ENCODE data around the gene ADRA2C.

The ADRA2C gene

GRCh38 chr4:3767570-3768288 is 1.5 kb downstream of the ADRA2C start:
- no peak for DNase-seq (ENCODE audit: low read depth)
- H3K4me3 ChIP-seq (ENCODE audit: low read depth, low read length) = no peak overlapping the region
- TF ChIP-seq, protein P1, sequence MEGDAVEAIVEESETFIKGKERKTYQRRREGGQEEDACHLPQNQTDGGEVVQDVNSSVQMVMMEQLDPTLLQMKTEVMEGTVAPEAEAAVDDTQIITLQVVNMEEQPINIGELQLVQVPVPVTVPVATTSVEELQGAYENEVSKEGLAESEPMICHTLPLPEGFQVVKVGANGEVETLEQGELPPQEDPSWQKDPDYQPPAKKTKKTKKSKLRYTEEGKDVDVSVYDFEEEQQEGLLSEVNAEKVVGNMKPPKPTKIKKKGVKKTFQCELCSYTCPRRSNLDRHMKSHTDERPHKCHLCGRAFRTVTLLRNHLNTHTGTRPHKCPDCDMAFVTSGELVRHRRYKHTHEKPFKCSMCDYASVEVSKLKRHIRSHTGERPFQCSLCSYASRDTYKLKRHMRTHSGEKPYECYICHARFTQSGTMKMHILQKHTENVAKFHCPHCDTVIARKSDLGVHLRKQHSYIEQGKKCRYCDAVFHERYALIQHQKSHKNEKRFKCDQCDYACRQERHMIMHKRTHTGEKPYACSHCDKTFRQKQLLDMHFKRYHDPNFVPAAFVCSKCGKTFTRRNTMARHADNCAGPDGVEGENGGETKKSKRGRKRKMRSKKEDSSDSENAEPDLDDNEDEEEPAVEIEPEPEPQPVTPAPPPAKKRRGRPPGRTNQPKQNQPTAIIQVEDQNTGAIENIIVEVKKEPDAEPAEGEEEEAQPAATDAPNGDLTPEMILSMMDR (IDR thresholded peaks at IDR 0.05; ENCODE audit: low read depth, low read length, missing control alignments) = no peak

- no peak overlapping the region for H3K4me3 ChIP-seq (ENCODE audit: low read depth, low read length)
- TF ChIP-seq, protein P1 (IDR thresholded peaks at IDR 0.05; ENCODE audit: low read depth, low read length, missing control alignments) = no peak
- DNase-seq (ENCODE audit: low read depth) = no peak
Measured at GRCh38 chr4:3768842-3769641, 2.9 kb downstream of the ADRA2C start.

GRCh38 chr4:3769642-3770184 is 3.5 kb downstream of the ADRA2C start:
- DNase-seq (ENCODE audit: low read depth) = no peak
- H3K4me3 ChIP-seq (ENCODE audit: low read depth, low read length) = no peak overlapping the region
- TF ChIP-seq, protein P1 (IDR thresholded peaks at IDR 0.05; ENCODE audit: low read depth, low read length, missing control alignments) = no peak

GRCh38 chr4:3770323-3771163 is 4.4 kb downstream of the ADRA2C start:
- TF ChIP-seq, protein P1 (IDR thresholded peaks at IDR 0.05; ENCODE audit: low read depth, low read length, missing control alignments) = no peak
- DNase-seq (ENCODE audit: low read depth) = no peak
- no peak overlapping the region for H3K4me3 ChIP-seq (ENCODE audit: low read depth, low read length)

DNA sequence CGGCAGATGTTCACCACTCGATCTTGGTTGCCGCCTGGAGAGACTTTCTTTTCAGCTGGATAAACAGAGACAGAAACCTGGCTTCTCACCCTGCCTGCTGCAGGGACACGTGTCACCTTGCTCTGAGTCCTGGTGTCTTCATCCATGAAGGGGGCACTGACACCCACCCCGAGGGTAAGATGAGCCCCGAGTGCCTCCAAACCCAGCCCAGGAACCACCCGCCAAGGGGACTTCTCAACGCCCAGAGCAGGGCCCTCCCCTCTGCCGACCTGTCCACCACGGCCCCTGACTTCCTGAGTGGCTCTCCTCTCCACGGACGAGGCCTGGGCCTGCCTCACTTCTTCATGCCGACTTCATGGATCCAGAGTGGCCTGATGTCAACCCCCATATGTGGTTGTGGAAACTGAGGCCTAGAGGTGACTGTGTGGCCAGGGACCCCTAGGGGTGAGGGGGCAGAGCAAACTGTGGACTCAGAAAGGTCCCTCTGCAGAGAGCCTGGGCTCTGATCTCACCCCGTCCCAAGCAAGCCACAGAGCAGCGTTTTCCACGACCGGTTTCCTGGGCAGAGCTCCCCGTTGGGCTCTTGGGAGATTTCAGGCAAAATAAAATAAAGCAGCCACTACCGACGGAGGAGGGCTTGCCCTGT is 5.1 kb downstream of the ADRA2C start:
- TF ChIP-seq, protein P1 (IDR thresholded peaks at IDR 0.05; ENCODE audit: low read depth, low read length, missing control alignments) = no peak
- no peak overlapping the region for H3K4me3 ChIP-seq (ENCODE audit: low read depth, low read length)
- DNase-seq (ENCODE audit: low read depth) = no peak

DNA sequence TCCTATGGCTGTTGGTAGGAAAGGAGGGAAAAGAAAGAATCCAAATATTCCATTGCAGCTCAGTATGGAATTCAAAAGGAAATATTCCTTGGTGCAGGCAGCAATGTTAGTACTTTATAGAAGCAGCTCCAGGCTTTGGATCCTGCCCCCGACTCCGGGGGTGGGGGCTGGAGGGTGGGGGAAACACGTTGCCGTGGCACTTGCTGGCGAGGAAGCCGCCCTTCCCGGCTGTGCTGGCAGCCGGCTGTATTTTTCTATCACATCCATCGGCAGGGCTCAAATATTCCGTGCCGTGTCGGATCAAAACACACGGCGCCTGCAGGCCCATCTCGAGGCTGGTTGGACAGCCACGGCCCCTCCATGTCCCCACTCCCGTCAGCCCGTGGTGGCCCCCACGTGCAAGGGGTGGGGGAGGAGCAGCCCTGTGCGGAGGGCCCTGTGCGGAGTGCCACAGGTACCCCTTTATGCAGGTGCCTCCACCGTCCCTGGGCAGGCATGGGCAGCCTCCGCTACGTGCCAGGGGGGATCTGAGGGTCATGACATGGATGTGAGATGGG is 5.8 kb downstream of the ADRA2C start:
- TF ChIP-seq, protein P1 (IDR thresholded peaks at IDR 0.05; ENCODE audit: low read depth, low read length, missing control alignments) = no peak
- no peak for DNase-seq (ENCODE audit: low read depth)
- H3K4me3 ChIP-seq (ENCODE audit: low read depth, low read length) = no peak overlapping the region

Data from GM12864 (cell line).